ENCODE data around the gene USP30. TPM values are rescaled to one million over a fixed set of nuclear protein-coding genes. Genes with fewer than 3 reads are reported as not detected.
A peak's percentile ranks its signal among the peaks of the same experiment; 100 is the strongest.

The USP30 gene
- total and polyA plus RNA-seq, 9 of the 15 experiments (the other 6 are each of a cell fraction or from before 2014, with no cell fraction given) = 1.4 to 15.2 (median 7.0) TPM

GRCh38 chr12:109052414-109053323 lies at the start of gene USP30 (continued):
- TF ChIP-seq IRF1 (CRISPR knock-in tag; IDR thresholded peaks at IDR 0.05; ENCODE audit: borderline replicate concordance) (no peak), ZNF224 (CRISPR knock-in tag; IDR thresholded peaks at IDR 0.05) (no peak), ZNF316 (IDR thresholded peaks at IDR 0.05) (no peak), HSF4 (CRISPR knock-in tag; IDR thresholded peaks at IDR 0.05; ENCODE audit: borderline replicate concordance) (no peak), ZNF274 (IDR thresholded peaks at IDR 0.05; ENCODE audit: borderline replicate concordance, low read depth, low read length) (no peak), NFYB (IDR thresholded peaks at IDR 0.05; ENCODE audit: extremely low read depth, insufficient read length) (no peak), SOX6 (IDR thresholded peaks at IDR 0.05) (peak; percentile 63; the same call in 1 of the 2 replicates), ETV6 (IDR thresholded peaks at IDR 0.05; ENCODE audit: borderline replicate concordance in 1 of 2, low read depth in 2 of 2, low read length in 1 of 2) (no peak), ETV6 (CRISPR knock-in tag; IDR thresholded peaks at IDR 0.05; ENCODE audit: borderline replicate concordance) (no peak), CEBPB (tag; IDR thresholded peaks at IDR 0.05) (no peak), SMARCB1 (IDR thresholded peaks at IDR 0.05; ENCODE audit: insufficient read length, low read depth) (no peak), CHD1 (IDR thresholded peaks at IDR 0.05; ENCODE audit: low read length) (no peak), CBFB (CRISPR knock-in tag; IDR thresholded peaks at IDR 0.05) (peak; percentile 100), ZKSCAN1 (IDR thresholded peaks at IDR 0.05; ENCODE audit: low read depth, low read length) (peak; percentile 82), IRF9 (tag; IDR thresholded peaks at IDR 0.05) (no peak), ETV1 (tag; conservative IDR thresholded peaks at IDR 0.05; ENCODE audit: low read depth) (0 out of 2 replicates have a peak, but pooled peaks have one; percentile 29), MXD1 (CRISPR knock-in tag; IDR thresholded peaks at IDR 0.05; ENCODE audit: borderline replicate concordance, poor library complexity, severe bottlenecking) (no peak), ARID4B (CRISPR knock-in tag; IDR thresholded peaks at IDR 0.05) (peak; percentile 93), BCOR (IDR thresholded peaks at IDR 0.05) (peak; percentile 41; the same call in 1 of the 2 replicates)

Measured in K562 (cell line).